ENCODE results near the gene POU4F3.

GRCh38 chr5:146334074-146334533 lies 4.5 kb upstream of the POU4F3 start:
- no peak for TF ChIP-seq POLR2A (IDR thresholded peaks at IDR 0.05; ENCODE audit: low read length)
- TF ChIP-seq GATA1 (IDR thresholded peaks at IDR 0.05; ENCODE audit: low read depth, low read length): no peak

All from erythroblast (primary cell).